Effector memory CD4-positive, alpha-beta T cell (primary cell): Measurements from ENCODE around the gene DEPDC1.
"Not testable (repeated sequence)": the region's sequence is repeated elsewhere in the genome, so short reads cannot be mapped to it uniquely, and the experiment has no call there.

Experiments used
- DNase-seq, 3 donors: peaks; one replicate each; pipeline ENCODE4 v3.0.0-alpha.2; 2020
- H3K27ac ChIP-seq: 2 replicates; pipeline ENCODE4 v1.7.0; 2013; ENCODE audit warnings: mild to moderate bottlenecking, low read length, moderate library complexity; ENCODE audit not compliant: insufficient read depth, poor library complexity, severe bottlenecking
- H3K27me3 ChIP-seq: replicated peaks from 2 replicates; pipeline ENCODE4 v1.7.0; 2013; ENCODE audit warnings: mild to moderate bottlenecking, low read length; ENCODE audit not compliant: insufficient read depth, control insufficient read depth, poor library complexity, severe bottlenecking
- H3K36me3 ChIP-seq: 2 replicates; pipeline ENCODE4 v1.7.0; 2013; ENCODE audit warnings: mild to moderate bottlenecking, low read length, moderate library complexity; ENCODE audit not compliant: control insufficient read depth, insufficient read depth
- H3K4me1 ChIP-seq: 2 replicates; pipeline ENCODE4 v1.7.0; 2013; ENCODE audit warnings: low read length, mild to moderate bottlenecking; ENCODE audit not compliant: control insufficient read depth, insufficient read depth, poor library complexity, severe bottlenecking
- H3K4me3 ChIP-seq: 2 replicates; pipeline ENCODE4 v1.7.0; 2013; ENCODE audit warnings: low read length, low read depth, mild to moderate bottlenecking; ENCODE audit not compliant: insufficient read depth, poor library complexity, severe bottlenecking
- H3K9me3 ChIP-seq: 2 replicates; pipeline ENCODE4 v1.7.0; 2013; ENCODE audit warnings: mild to moderate bottlenecking, low read length, moderate library complexity; ENCODE audit not compliant: control insufficient read depth

Gene DEPDC1

GRCh38 chr1:68479501-68479900 is 17.4 kb downstream of the DEPDC1 start:
- no peaks in the 10 kb centered on the region for H3K9me3 ChIP-seq
- no peaks in the 10 kb centered on the region for H3K27me3 ChIP-seq

GRCh38 chr1:68478662-68479061 is 18.2 kb downstream of the DEPDC1 start:
- Histone ChIP-seq H3K9me3 (no peaks in the 10 kb centered on the region), H3K4me3 (no peak overlapping the region), H3K4me1 (no peaks in the 10 kb centered on the region), H3K36me3 (no peaks in the 10 kb centered on the region), H3K27me3 (no peaks in the 10 kb centered on the region), H3K27ac (no peak overlapping the region)
- DNase-seq = no peak

More at GRCh38 chr1:68479501-68479900, 17.4 kb downstream of the DEPDC1 start:
- Histone ChIP-seq H3K4me3 (no peak overlapping the region), H3K4me1 (no peaks in the 10 kb centered on the region), H3K27ac (no peak overlapping the region), H3K36me3 (no peaks in the 10 kb centered on the region)
- DNase-seq = no peak

GRCh38 chr1:68476626-68477025 is 20.3 kb downstream of the DEPDC1 start:
- H3K9me3 ChIP-seq, H3K4me3 ChIP-seq, DNase-seq, H3K36me3 ChIP-seq, H3K27ac ChIP-seq, H3K27me3 ChIP-seq, H3K4me1 ChIP-seq: not testable (repeated sequence)

- no peaks in the 10 kb centered on the region for H3K27me3 ChIP-seq
- H3K4me3 ChIP-seq = no peak overlapping the region
- no peaks in the 10 kb centered on the region for H3K36me3 ChIP-seq
- no peaks in the 10 kb centered on the region for H3K9me3 ChIP-seq
- no peak for DNase-seq
- no peak overlapping the region for H3K27ac ChIP-seq
- no peaks in the 10 kb centered on the region for H3K4me1 ChIP-seq
These were observed 23.8 kb downstream of the DEPDC1 start for GRCh38 chr1:68473060-68473459.

- H3K4me3 ChIP-seq = no peak overlapping the region
- H3K9me3 ChIP-seq = no peaks in the 10 kb centered on the region
- H3K36me3 ChIP-seq = no peaks in the 10 kb centered on the region
- H3K27ac ChIP-seq = no peak overlapping the region
- no peaks in the 10 kb centered on the region for H3K4me1 ChIP-seq
- no peaks in the 10 kb centered on the region for H3K27me3 ChIP-seq
- DNase-seq = no peak
These were observed 26.4 kb downstream of the DEPDC1 start for GRCh38 chr1:68470388-68470970.

GRCh38 chr1:68464891-68465290 is 32.0 kb downstream of the DEPDC1 start:
- Histone ChIP-seq H3K27me3 (no peaks in the 10 kb centered on the region), H3K36me3 (no peaks in the 10 kb centered on the region), H3K27ac (no peak overlapping the region), H3K4me1 (no peaks in the 10 kb centered on the region), H3K9me3 (no peaks in the 10 kb centered on the region), H3K4me3 (no peak overlapping the region)
- no peak for DNase-seq

GRCh38 chr1:68460935-68461334 is 35.9 kb downstream of the DEPDC1 start:
- no peak overlapping the region for H3K27ac ChIP-seq
- H3K36me3 ChIP-seq = no peaks in the 10 kb centered on the region
- H3K27me3 ChIP-seq = no peaks in the 10 kb centered on the region
- H3K4me3 ChIP-seq = no peak overlapping the region
- no peaks in the 10 kb centered on the region for H3K4me1 ChIP-seq
- no peaks in the 10 kb centered on the region for H3K9me3 ChIP-seq
- no peak for DNase-seq

- DNase-seq = no peak
- H3K4me1 ChIP-seq = no peaks in the 10 kb centered on the region
- H3K27me3 ChIP-seq = no peaks in the 10 kb centered on the region
- H3K27ac ChIP-seq = no peak overlapping the region
- no peaks in the 10 kb centered on the region for H3K9me3 ChIP-seq
- no peaks in the 10 kb centered on the region for H3K36me3 ChIP-seq
- no peak overlapping the region for H3K4me3 ChIP-seq
These were observed 37.1 kb downstream of the DEPDC1 start for GRCh38 chr1:68459796-68460195.

- H3K4me1 ChIP-seq = no peaks in the 10 kb centered on the region
- no peaks in the 10 kb centered on the region for H3K9me3 ChIP-seq
- no peaks in the 10 kb centered on the region for H3K27me3 ChIP-seq
These were observed 37.8 kb downstream of the DEPDC1 start for GRCh38 chr1:68459091-68459490.

GRCh38 chr1:68456202-68456601 is 40.7 kb downstream of the DEPDC1 start:
- no peaks in the 10 kb centered on the region for H3K27me3 ChIP-seq
- no peak for DNase-seq
- H3K4me3 ChIP-seq = no peak overlapping the region
- no peak overlapping the region for H3K27ac ChIP-seq
- H3K4me1 ChIP-seq = no peaks in the 10 kb centered on the region
- no peaks in the 10 kb centered on the region for H3K36me3 ChIP-seq
- no peaks in the 10 kb centered on the region for H3K9me3 ChIP-seq

More at GRCh38 chr1:68459091-68459490, 37.8 kb downstream of the DEPDC1 start:
- H3K4me3 ChIP-seq = no peak overlapping the region
- no peak for DNase-seq
- H3K27ac ChIP-seq = no peak overlapping the region
- H3K36me3 ChIP-seq = no peaks in the 10 kb centered on the region
